H54 (cell line): ENCODE measurements around the gene NTRK1.

ENCODE experiments used
- DNase-seq: peaks from one replicate; pipeline ENCODE4 v3.0.0; 2011; ENCODE audit warnings: low spot score, mixed read lengths; ENCODE audit not compliant: insufficient read length
- FAIRE-seq: peaks from 3 replicates; lab custom pipeline; 2011; peaks lifted over from hg19 to GRCh38; lab: Jason Lieb, UNC
- POLR2A ChIP-seq: IDR thresholded peaks from 2 replicates; pipeline ENCODE4 v1.6.1; 2011; ENCODE audit warnings: low read depth, mild to moderate bottlenecking, low read length

NTRK1 gene

GRCh38 chr1:156857532-156857931 is 3.1 kb upstream of the NTRK1 start:
- no peak for FAIRE-seq
- no peak for DNase-seq
- no peak for TF ChIP-seq POLR2A

- DNase-seq (no peak), FAIRE-seq (no peak)
- TF ChIP-seq POLR2A, result no peak
Observed at GRCh38 chr1:156858555-156858956, 2.1 kb upstream of the NTRK1 start.

GRCh38 chr1:156858959-156859522 is 1.6 kb upstream of the NTRK1 start, which contains the start of gene INSRR:
Gene INSRR, minus strand, starts transcription at chr1:156859117. Its CDS starts 496 bp downstream, at chr1:156858621.
- no peak for DNase-seq
- no peak for FAIRE-seq
- no peak for TF ChIP-seq POLR2A

- DNase-seq (no peak), FAIRE-seq (no peak)
- no peak for TF ChIP-seq POLR2A
Observed at GRCh38 chr1:156859523-156860112, 1.0 kb upstream of the NTRK1 start.

GRCh38 chr1:156860113-156860627 is 495 bp upstream of the NTRK1 start:
- DNase-seq (peak; percentile 71), FAIRE-seq (no peak)
- TF ChIP-seq POLR2A, result no peak

GRCh38 chr1:156862584-156862983 is 1.9 kb downstream of the NTRK1 start:
- DNase-seq (no peak), FAIRE-seq (no peak)
- TF ChIP-seq POLR2A, result no peak

GRCh38 chr1:156862997-156863599 is 2.4 kb downstream of the NTRK1 start:
- FAIRE-seq (no peak), DNase-seq (no peak)
- TF ChIP-seq POLR2A, result no peak

GRCh38 chr1:156863631-156864030 is 3.0 kb downstream of the NTRK1 start:
- FAIRE-seq (no peak), DNase-seq (no peak)
- no peak for TF ChIP-seq POLR2A

GRCh38 chr1:156864796-156865195 is 4.1 kb downstream of the NTRK1 start:
- no peak for DNase-seq
- no peak for FAIRE-seq
- TF ChIP-seq POLR2A, result no peak

- no peak for TF ChIP-seq POLR2A
- FAIRE-seq (no peak), DNase-seq (no peak)
Observed at GRCh38 chr1:156865258-156865657, 4.6 kb downstream of the NTRK1 start.

- DNase-seq (no peak), FAIRE-seq (no peak)
- no peak for TF ChIP-seq POLR2A
Observed at GRCh38 chr1:156865865-156866248, 5.2 kb downstream of the NTRK1 start.

- no peak for TF ChIP-seq POLR2A
- FAIRE-seq (no peak), DNase-seq (no peak)
Observed at GRCh38 chr1:156866249-156866909, 5.7 kb downstream of the NTRK1 start.

GRCh38 chr1:156868341-156868740 is 7.7 kb downstream of the NTRK1 start:
- DNase-seq (no peak), FAIRE-seq (no peak)
- no peak for TF ChIP-seq POLR2A

GRCh38 chr1:156869455-156869854 is 8.8 kb downstream of the NTRK1 start:
- FAIRE-seq, result no peak
- DNase-seq, result no peak
- no peak for TF ChIP-seq POLR2A
